ENCODE measurements around the gene MAFG. TPM values are rescaled to one million over a fixed set of nuclear protein-coding genes. Genes with fewer than 3 reads are reported as not detected.
"Not testable (repeated sequence)": the region's sequence is repeated elsewhere in the genome, so short reads cannot be mapped to it uniquely, and the experiment has no call there.

Gene MAFG
- total and polyA plus RNA-seq, 3 experiments from 2014 or later = 2.5 to 34.7 (median 28.4) TPM

- no peaks in the 10 kb centered on the region for H3K9me3 Mint-ChIP-seq
- CTCF ChIA-PET = interaction anchor here (1.0 kb wide), 1 partner anchor 50 kb away, joined by 3 read pairs; no protein-coding TSS in a partner anchor
- peaks cover 19% of the 10 kb centered on the region for H3K4me1 ChIP-seq (ENCODE audit: insufficient read depth, low read length)
- H3K27me3 ChIP-seq (ENCODE audit: insufficient read depth, low read length, poor library complexity, severe bottlenecking) = no peaks in the 10 kb centered on the region
- POLR2A ChIA-PET = interaction anchor here (0.5 kb wide), 1 partner anchor 247 kb away, joined by 3 read pairs; no protein-coding TSS in a partner anchor
- no peak overlapping the region for H3K27ac ChIP-seq (ENCODE audit: low read depth, low read length)
- no peaks in the 10 kb centered on the region for H3K9me3 ChIP-seq (ENCODE audit: low read length)
- H3K4me1 Mint-ChIP-seq = peaks cover 20 to 29% (median 22%) of the 10 kb centered on the region in 3 donors
- peaks cover 0 to 36% (median 0%) of the 10 kb centered on the region in 3 donors for H3K36me3 Mint-ChIP-seq
- H3K27ac Mint-ChIP-seq = peak overlapping the region in 7 of 8 donors; percentile 50 to 93 (median 85)
- no peak for DNase-seq
- peak overlapping the region in 6 of 7 donors; percentile 12 to 96 (median 78) for H3K4me3 Mint-ChIP-seq
- peaks cover 19% of the 10 kb centered on the region for H3K36me3 ChIP-seq (ENCODE audit: insufficient read depth, low read length)
- no peak overlapping the region for H3K4me3 ChIP-seq (ENCODE audit: low read length)
- no peaks in the 10 kb centered on the region for H3K27me3 Mint-ChIP-seq
These were observed 8.5 kb downstream of the MAFG start for GRCh38 chr17:81918832-81919545.

DNA sequence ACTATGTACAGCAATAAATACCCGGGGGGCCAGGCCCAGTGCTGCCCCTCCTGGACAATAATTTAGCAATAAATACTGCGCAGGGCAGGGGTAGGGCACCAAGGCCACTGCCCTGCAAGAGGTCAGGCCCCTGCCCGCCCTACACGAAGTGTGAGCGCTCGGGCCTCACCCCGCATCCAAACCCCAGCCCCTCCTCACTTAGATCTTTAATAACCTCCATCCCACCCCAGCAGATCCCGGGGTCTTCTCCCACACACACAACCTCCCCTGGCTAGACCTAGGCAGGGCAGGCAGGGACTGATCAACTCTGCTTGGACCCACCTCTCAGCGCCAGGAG is 9.2 kb downstream of the MAFG start:
- Mint-ChIP-seq H3K36me3 (peaks cover 0 to 43% (median 3%) of the 10 kb centered on the region in 3 donors), H3K4me3 (peak overlapping the region; percentile 86 to 96 (median 90)), H3K4me1 (peaks cover 20 to 30% (median 22%) of the 10 kb centered on the region in 3 donors), H3K27ac (peak overlapping the region; percentile 70 to 93 (median 86))
- DNase-seq; H3K4me3 ChIP-seq (ENCODE audit: low read length); H3K27me3 ChIP-seq (ENCODE audit: insufficient read depth, low read length, poor library complexity, severe bottlenecking); H3K9me3 Mint-ChIP-seq; H3K27me3 Mint-ChIP-seq; POLR2A ChIA-PET; H3K27ac ChIP-seq (ENCODE audit: low read depth, low read length); H3K9me3 ChIP-seq (ENCODE audit: low read length); CTCF ChIA-PET: not testable (repeated sequence)
- Histone ChIP-seq H3K36me3 (ENCODE audit: insufficient read depth, low read length) (peaks cover 26% of the 10 kb centered on the region), H3K4me1 (ENCODE audit: insufficient read depth, low read length) (peaks cover 19% of the 10 kb centered on the region)

GRCh38 chr17:81917565-81918332 is 9.8 kb downstream of the MAFG start, which contains the start of gene SIRT7:
Gene SIRT7, minus strand, starts transcription at chr17:81918176. Its CDS starts 45 bp downstream, at chr17:81918131.
- peak within 1 kb of the TSS; percentile 70 to 93 (median 86) for H3K27ac Mint-ChIP-seq
- Histone ChIP-seq H3K27ac (ENCODE audit: low read depth, low read length) (peak within 1 kb of the TSS; percentile 65), H3K9me3 (ENCODE audit: low read length) (no peaks in the 10 kb centered on the region), H3K4me3 (ENCODE audit: low read length) (peak within 1 kb of the TSS; percentile 64), H3K27me3 (ENCODE audit: insufficient read depth, low read length, poor library complexity, severe bottlenecking) (no peaks in the 10 kb centered on the region), H3K4me1 (ENCODE audit: insufficient read depth, low read length) (peaks cover 19% of the 10 kb centered on the region), H3K36me3 (ENCODE audit: insufficient read depth, low read length) (peaks cover 31% of the 10 kb centered on the region)
- H3K36me3 Mint-ChIP-seq = peaks cover 0 to 47% (median 6%) of the 10 kb centered on the region in 3 donors
- POLR2A ChIA-PET = interaction anchor here (0.9 to 1.1 kb wide), 3 partner anchors 9 to 59 kb away, joined by 3 to 8 read pairs (median 4); partner anchors contain the start of gene ASPSCR1
- H3K9me3 Mint-ChIP-seq = no peaks in the 10 kb centered on the region
- no peaks in the 10 kb centered on the region for H3K27me3 Mint-ChIP-seq
- peak; percentile 75 to 91 (median 78) for DNase-seq
- H3K4me3 Mint-ChIP-seq = peak within 1 kb of the TSS; percentile 86 to 96 (median 90)
- CTCF ChIA-PET = interaction anchor here (1.2 to 1.4 kb wide), 3 partner anchors 8 to 46 kb away, joined by 3 to 6 read pairs (median 3); no protein-coding TSS in a partner anchor
- peaks cover 22 to 36% (median 22%) of the 10 kb centered on the region in 3 donors for H3K4me1 Mint-ChIP-seq

GRCh38 chr17:81916234-81917001 is 11.1 kb downstream of the MAFG start:
- ChIA-PET CTCF (interaction anchor here (1.2 to 1.5 kb wide), 4 partner anchors 10 to 44 kb away, joined by 3 to 6 read pairs (median 4); partner anchors contain the start of gene MAFG), POLR2A (interaction anchor here (1.0 to 1.1 kb wide), 3 partner anchors 10 to 43 kb away, joined by 3 to 8 read pairs (median 4); no protein-coding TSS in a partner anchor)
- H3K27me3 Mint-ChIP-seq = no peaks in the 10 kb centered on the region
- Histone ChIP-seq H3K36me3 (ENCODE audit: insufficient read depth, low read length) (peaks cover 32% of the 10 kb centered on the region), H3K4me3 (ENCODE audit: low read length) (peak overlapping the region; percentile 64), H3K4me1 (ENCODE audit: insufficient read depth, low read length) (peaks cover 25% of the 10 kb centered on the region), H3K27ac (ENCODE audit: low read depth, low read length) (peak overlapping the region; percentile 65), H3K27me3 (ENCODE audit: insufficient read depth, low read length, poor library complexity, severe bottlenecking) (no peaks in the 10 kb centered on the region), H3K9me3 (ENCODE audit: low read length) (no peaks in the 10 kb centered on the region)
- H3K4me1 Mint-ChIP-seq = peaks cover 22 to 44% (median 23%) of the 10 kb centered on the region in 3 donors
- H3K36me3 Mint-ChIP-seq = peaks cover 0 to 59% (median 6%) of the 10 kb centered on the region in 3 donors
- DNase-seq = no peak
- no peaks in the 10 kb centered on the region for H3K9me3 Mint-ChIP-seq
- peak overlapping the region; percentile 83 to 96 (median 87) for H3K4me3 Mint-ChIP-seq
- H3K27ac Mint-ChIP-seq = peak overlapping the region in 7 of 8 donors; percentile 11 to 84 (median 54)

GRCh38 chr17:81915331-81915730 is 12.2 kb downstream of the MAFG start:
- H3K4me3 Mint-ChIP-seq = peak overlapping the region in 2 of 7 donors; percentile 13 to 19
- peaks cover 32% of the 10 kb centered on the region for H3K36me3 ChIP-seq (ENCODE audit: insufficient read depth, low read length)
- POLR2A ChIA-PET = no interaction called here

GRCh38 chr17:81914103-81914850 is 13.3 kb downstream of the MAFG start:
- Histone ChIP-seq H3K4me3 (ENCODE audit: low read length) (no peak overlapping the region), H3K27ac (ENCODE audit: low read depth, low read length) (no peak overlapping the region), H3K27me3 (ENCODE audit: insufficient read depth, low read length, poor library complexity, severe bottlenecking) (no peaks in the 10 kb centered on the region), H3K36me3 (ENCODE audit: insufficient read depth, low read length) (peaks cover 32% of the 10 kb centered on the region), H3K9me3 (ENCODE audit: low read length) (no peaks in the 10 kb centered on the region), H3K4me1 (ENCODE audit: insufficient read depth, low read length) (peaks cover 35% of the 10 kb centered on the region)
- no peak overlapping the region for H3K27ac Mint-ChIP-seq
- H3K9me3 Mint-ChIP-seq = no peaks in the 10 kb centered on the region
- ChIA-PET CTCF (no interaction called here), POLR2A (interaction anchor here (0.6 kb wide), 2 partner anchors 51 to 65 kb away, joined by 3 to 6 read pairs; no protein-coding TSS in a partner anchor)
- no peak overlapping the region for H3K4me3 Mint-ChIP-seq
- H3K36me3 Mint-ChIP-seq = peaks cover 0 to 59% (median 6%) of the 10 kb centered on the region in 3 donors
- H3K27me3 Mint-ChIP-seq = no peaks in the 10 kb centered on the region
- peaks cover 22 to 56% (median 26%) of the 10 kb centered on the region in 3 donors for H3K4me1 Mint-ChIP-seq
- no peak for DNase-seq

More at GRCh38 chr17:81915331-81915730, 12.2 kb downstream of the MAFG start:
- Histone ChIP-seq H3K27ac (ENCODE audit: low read depth, low read length) (no peak overlapping the region), H3K9me3 (ENCODE audit: low read length) (no peaks in the 10 kb centered on the region), H3K27me3 (ENCODE audit: insufficient read depth, low read length, poor library complexity, severe bottlenecking) (no peaks in the 10 kb centered on the region), H3K4me1 (ENCODE audit: insufficient read depth, low read length) (peaks cover 30% of the 10 kb centered on the region), H3K4me3 (ENCODE audit: low read length) (no peak overlapping the region)
- CTCF ChIA-PET = interaction anchor here (1.5 kb wide), 1 partner anchor 13 kb away, joined by 5 read pairs; the partner anchor contains the start of gene MAFG
- no peak for DNase-seq
- peak overlapping the region in 1 of 8 donors; percentile 27 for H3K27ac Mint-ChIP-seq
- H3K4me1 Mint-ChIP-seq = peaks cover 22 to 48% (median 23%) of the 10 kb centered on the region in 3 donors
- H3K36me3 Mint-ChIP-seq = peaks cover 0 to 59% (median 6%) of the 10 kb centered on the region in 3 donors
- no peaks in the 10 kb centered on the region for H3K27me3 Mint-ChIP-seq
- no peaks in the 10 kb centered on the region for H3K9me3 Mint-ChIP-seq
